ENCODE results near the gene PTPRN2. TPM values are rescaled to one million over a fixed set of nuclear protein-coding genes. Genes with fewer than 3 reads are reported as not detected.

The PTPRN2 gene
- total RNA-seq, 1 experiment from 2014 or later = 2.9 TPM

GRCh38 chr7:157615101-157615817 is 972.4 kb downstream of the PTPRN2 start:
- DNase-seq (ENCODE audit: extremely low read depth, low read depth) = no peak

- no peak for DNase-seq (ENCODE audit: extremely low read depth, low read depth)
These were observed 973.1 kb downstream of the PTPRN2 start for GRCh38 chr7:157614457-157615020.

GRCh38 chr7:157613575-157614322 is 973.9 kb downstream of the PTPRN2 start:
- DNase-seq (ENCODE audit: extremely low read depth, low read depth) = no peak

GRCh38 chr7:157612664-157613561 is 974.7 kb downstream of the PTPRN2 start:
- no peak for DNase-seq (ENCODE audit: extremely low read depth, low read depth)

GRCh38 chr7:157612009-157612663 is 975.5 kb downstream of the PTPRN2 start:
- DNase-seq (ENCODE audit: extremely low read depth, low read depth) = no peak

GRCh38 chr7:157611341-157611740 is 976.3 kb downstream of the PTPRN2 start:
- no peak for DNase-seq (ENCODE audit: extremely low read depth, low read depth)

- no peak for DNase-seq (ENCODE audit: extremely low read depth, low read depth)
These were observed 976.8 kb downstream of the PTPRN2 start for GRCh38 chr7:157610671-157611295.

- no peak for DNase-seq (ENCODE audit: extremely low read depth, low read depth)
These were observed 977.5 kb downstream of the PTPRN2 start for GRCh38 chr7:157609932-157610640.

GRCh38 chr7:157609516-157609915 is 978.1 kb downstream of the PTPRN2 start:
- DNase-seq (ENCODE audit: extremely low read depth, low read depth) = no peak

- no peak for DNase-seq (ENCODE audit: extremely low read depth, low read depth)
These were observed 980.4 kb downstream of the PTPRN2 start for GRCh38 chr7:157607218-157607617.

- DNase-seq (ENCODE audit: extremely low read depth, low read depth) = no peak
These were observed 981.5 kb downstream of the PTPRN2 start for GRCh38 chr7:157606140-157606539.

- no peak for DNase-seq (ENCODE audit: extremely low read depth, low read depth)
These were observed 982.0 kb downstream of the PTPRN2 start for GRCh38 chr7:157605638-157606037.

GRCh38 chr7:157604661-157605381 is 982.8 kb downstream of the PTPRN2 start:
- DNase-seq (ENCODE audit: extremely low read depth, low read depth) = no peak

GRCh38 chr7:157603716-157604115 is 983.9 kb downstream of the PTPRN2 start:
- DNase-seq (ENCODE audit: extremely low read depth, low read depth) = no peak

- no peak for DNase-seq (ENCODE audit: extremely low read depth, low read depth)
These were observed 984.6 kb downstream of the PTPRN2 start for GRCh38 chr7:157603005-157603404.

- DNase-seq (ENCODE audit: extremely low read depth, low read depth) = no peak
These were observed 985.0 kb downstream of the PTPRN2 start for GRCh38 chr7:157602581-157602980.

- no peak for DNase-seq (ENCODE audit: extremely low read depth, low read depth)
These were observed 985.5 kb downstream of the PTPRN2 start for GRCh38 chr7:157602156-157602555.

- DNase-seq (ENCODE audit: extremely low read depth, low read depth) = no peak
These were observed 986.1 kb downstream of the PTPRN2 start for GRCh38 chr7:157601530-157601929.

Measured in NCI-H460 (cell line).